Transverse colon (tissue), 4 donors: ENCODE results near the gene DAW1. TPM values are rescaled to one million over a fixed set of nuclear protein-coding genes. Genes with fewer than 3 reads are reported as not detected.

Experiments used
- DNase-seq: peaks from one replicate; pipeline ENCODE4 v3.0.0-alpha.2; 2019
- H3K27ac ChIP-seq, 4 donors: fragments of 200-600 bp; sonication (generic); 2 replicates each; pipeline ENCODE4 v1.5.1; 2016 to 2018; ENCODE audit warnings: inconsistent platforms in 4 of 4
- H3K27me3 ChIP-seq: fragments of 200-600 bp; sonication (generic); 2 replicates; pipeline ENCODE4 v1.5.1; 2017; ENCODE audit warnings: inconsistent platforms
- H3K36me3 ChIP-seq, 4 donors: fragments of 200-600 bp; sonication (generic); 2 replicates each; pipeline ENCODE4 v1.5.1; 2017 to 2019; ENCODE audit warnings: inconsistent platforms in 4 of 4
- H3K4me1 ChIP-seq, 4 donors: fragments of 200-600 bp; sonication (generic); 2 replicates each; pipeline ENCODE4 v1.5.1; 2017 to 2020; ENCODE audit warnings: inconsistent platforms in 4 of 4
- H3K4me3 ChIP-seq, 4 donors: fragments of 200-600 bp; sonication (generic); 1 replicate in 1 of 4; 2 replicates in 3 of 4; pipeline versions ENCODE4 v1.5.1 to v1.6.1; 2017 to 2019; ENCODE audit warnings: inconsistent platforms in 4 of 4
- H3K9me3 ChIP-seq, 2 donors: fragments of 200-600 bp; sonication (generic); 2 replicates each; pipeline ENCODE4 v1.5.1; 2017 to 2019; ENCODE audit warnings: inconsistent platforms in 2 of 2
- CTCF ChIP-seq, 5 experiments: fragments of 200-600 bp in 3 of 5; fragments of 450-650 bp in 2 of 5; sonication (generic) in 3 of 5; IDR thresholded peaks; 1 replicate in 2 of 5; 2 replicates in 3 of 5; pipeline ENCODE4 v1.5.1; 2016 to 2017; ENCODE audit warnings: antibody characterized with exemption in 5 of 5, inconsistent platforms in 3 of 5, mild to moderate bottlenecking in 2 of 5, moderate library complexity in 1 of 5
- EP300 ChIP-seq: sonication (generic); formaldehyde crosslinking; IDR thresholded peaks from one replicate; pipeline ENCODE4 v1.6.1; 2017; ENCODE audit warnings: antibody characterized with exemption, low read depth
- POLR2A ChIP-seq: fragments of 450-650 bp; IDR thresholded peaks from one replicate; pipeline ENCODE4 v1.6.1; 2016; ENCODE audit warnings: antibody characterized with exemption, mild to moderate bottlenecking, moderate library complexity
- POLR2AphosphoS5 ChIP-seq, 3 donors: sonication (generic); formaldehyde crosslinking; IDR thresholded peaks; one replicate each; pipeline ENCODE4 v1.6.1; 2016; ENCODE audit warnings: antibody characterized with exemption in 3 of 3
- WGBS, 2 donors: methylation state at CpG; one replicate each; pipeline ENCODE4 v1.1.5; 2018; ENCODE audit warnings: low coverage in 1 of 2; 5-methylcytosine and 5-hydroxymethylcytosine counted together
- in situ Hi-C, 4 donors: fragments of 200-750 bp; cut with MboI; loops; one replicate each; pipeline versions ENCODE4 v1.15.0 to v1.15.1; 2017; ENCODE audit warnings: low sequenced_read_pairs in 3 of 4, low pct_ligation_motif_present in 1 of 4, low pct_unique_long_range_greater_than_20kb in 1 of 4
- intact Hi-C: fragments of 100-400 bp; cut with DNase I; formaldehyde crosslinking; loops from one replicate; pipeline ENCODE4 v1.15.1; 2023; ENCODE audit warnings: low total_unique reads
- total RNA-seq, 4 donors: library from RNA; depleted of rRNA; stranded (reverse); fragments of >200 nt; gene quantifications; one replicate each; pipeline ENCODE4 v1.1.0, GENCODE V29; 2016

DAW1 gene
- total RNA-seq, 4 donors from 2014 or later, result not detected

DNA sequence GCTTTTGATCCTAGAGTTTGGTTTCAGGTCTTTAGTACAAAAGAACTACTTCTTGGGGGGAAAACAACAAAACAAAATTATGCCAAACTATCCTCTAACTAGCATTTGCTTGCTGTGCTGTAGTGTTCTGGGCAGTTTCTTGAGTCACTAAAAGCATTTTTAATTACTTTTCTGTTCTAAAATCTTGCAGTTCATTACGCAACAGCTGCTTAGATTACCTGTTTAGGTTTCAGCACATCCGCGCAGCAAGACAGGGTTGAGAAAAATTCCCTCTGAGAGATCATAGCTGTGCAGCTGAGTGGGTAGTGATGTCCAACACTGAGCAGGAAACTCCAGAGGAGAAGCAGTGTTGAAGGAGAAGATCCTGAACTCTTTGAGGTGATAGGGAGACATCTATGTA, 9.0 kb downstream of the DAW1 start:
- TF ChIP-seq CTCF (IDR thresholded peaks at IDR 0.05) (no peak), POLR2AphosphoS5 (IDR thresholded peaks at IDR 0.05) (no peak), EP300 (no peak), POLR2A (no peak)
- 78 to 94% methylated on average over 3 of the region's 3 CpGs for WGBS, 2 donors
- Histone ChIP-seq H3K36me3 (no peaks in the 10 kb centered on the region), H3K4me1 (no peaks in the 10 kb centered on the region), H3K27ac (no peak overlapping the region), H3K27me3 (no peaks in the 10 kb centered on the region), H3K4me3 (no peak overlapping the region), H3K9me3 (no peaks in the 10 kb centered on the region)
- in situ Hi-C loops, result loop anchor here in 1 of 4 donors (25.0 kb wide), 1 partner anchor 782 kb away; no protein-coding TSS in a partner anchor
- intact Hi-C loops, result no loop called here
- no peak for DNase-seq

- H3K9me3 ChIP-seq, result no peaks in the 10 kb centered on the region
- H3K36me3 ChIP-seq, result no peaks in the 10 kb centered on the region
- no peak overlapping the region for H3K27ac ChIP-seq
- intact Hi-C loops, result no loop called here
- in situ Hi-C loops, result loop anchor here in 1 of 4 donors (25.0 kb wide), 1 partner anchor 780 kb away; no protein-coding TSS in a partner anchor
- H3K4me1 ChIP-seq, result no peaks in the 10 kb centered on the region
- TF ChIP-seq POLR2AphosphoS5 (IDR thresholded peaks at IDR 0.05), result no peak
- no peak for TF ChIP-seq CTCF (IDR thresholded peaks at IDR 0.05)
- no peak for TF ChIP-seq POLR2A
- TF ChIP-seq EP300, result no peak
- DNase-seq, result no peak
- WGBS, 2 donors, result 65% methylated on average over 4 of the region's 4 CpGs; no CpG with 5 or more reads in 1 of the 2 donors
- H3K4me3 ChIP-seq, result no peak overlapping the region
- no peaks in the 10 kb centered on the region for H3K27me3 ChIP-seq
Measured at GRCh38 chr2:227881866-227882517, 10.6 kb downstream of the DAW1 start.

DNA sequence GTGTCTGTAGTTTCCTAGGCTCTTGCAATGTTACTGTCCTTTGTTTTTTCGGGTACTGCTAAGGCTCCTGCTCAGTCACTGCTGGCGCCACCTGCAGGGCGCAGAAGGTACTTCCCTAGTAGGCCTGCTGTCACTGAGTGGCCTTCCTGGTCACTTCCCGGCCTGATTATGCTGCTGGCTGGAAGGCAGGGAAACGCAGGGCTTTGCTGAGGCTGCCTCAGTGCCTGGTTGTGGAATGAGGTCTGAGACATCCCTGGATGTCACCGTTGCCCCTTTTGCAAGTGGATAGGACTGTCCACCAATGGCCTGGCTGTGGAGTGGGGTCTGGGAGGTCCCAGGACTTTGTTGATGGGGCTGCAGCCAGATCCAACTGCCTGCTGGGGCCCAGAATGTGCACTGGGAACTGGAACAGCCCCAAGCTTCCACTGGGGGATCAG, 13.1 kb downstream of the DAW1 start:
- Histone ChIP-seq H3K36me3 (no peaks in the 10 kb centered on the region), H3K4me1 (no peaks in the 10 kb centered on the region), H3K9me3 (no peaks in the 10 kb centered on the region), H3K27ac (no peak overlapping the region), H3K4me3 (no peak overlapping the region), H3K27me3 (no peaks in the 10 kb centered on the region)
- intact Hi-C loops (no loop called here), in situ Hi-C loops (loop anchor here in 1 of 4 donors (25.0 kb wide), 1 partner anchor 778 kb away; no protein-coding TSS in a partner anchor)
- WGBS, 2 donors, result 18% methylated on average over 6 of the region's 6 CpGs; no CpG with 5 or more reads in 1 of the 2 donors
- TF ChIP-seq CTCF (IDR thresholded peaks at IDR 0.05), result peak; percentile 66 to 86 (median 72)
- TF ChIP-seq EP300, result no peak
- no peak for TF ChIP-seq POLR2A
- TF ChIP-seq POLR2AphosphoS5 (IDR thresholded peaks at IDR 0.05), result no peak
- DNase-seq, result peak; percentile 85

DNA sequence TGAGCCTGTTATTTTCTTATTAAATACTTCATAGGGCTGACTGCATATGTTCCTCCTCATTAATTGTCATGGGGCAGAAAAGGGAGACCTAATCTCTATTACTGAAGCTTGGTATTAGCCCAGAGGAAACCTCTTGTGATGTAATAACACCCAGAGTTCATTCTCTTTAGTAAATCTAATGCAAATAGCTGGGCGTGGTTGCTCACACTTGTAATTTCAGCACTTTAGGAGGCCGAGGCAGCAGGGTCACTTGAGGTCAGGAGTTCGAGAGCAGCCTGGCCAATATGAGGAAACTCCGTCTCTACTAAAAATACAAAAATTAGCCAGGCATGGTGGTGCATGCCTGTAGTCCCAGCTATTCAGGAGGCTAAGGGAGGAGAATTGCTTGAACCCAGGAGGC, 14.7 kb downstream of the DAW1 start:
- no peak overlapping the region for H3K4me3 ChIP-seq
- no peaks in the 10 kb centered on the region for H3K4me1 ChIP-seq
- intact Hi-C loops (no loop called here), in situ Hi-C loops (loop anchor here in 1 of 4 donors (25.0 kb wide), 1 partner anchor 776 kb away; no protein-coding TSS in a partner anchor)
- no peaks in the 10 kb centered on the region for H3K27me3 ChIP-seq
- TF ChIP-seq POLR2A (no peak), POLR2AphosphoS5 (IDR thresholded peaks at IDR 0.05) (no peak), CTCF (IDR thresholded peaks at IDR 0.05) (no peak), EP300 (no peak)
- H3K27ac ChIP-seq, result no peak overlapping the region
- 40 to 81% methylated on average over 2 to 4 of the region's 4 CpGs for WGBS, 2 donors
- DNase-seq, result no peak
- H3K36me3 ChIP-seq, result no peaks in the 10 kb centered on the region
- H3K9me3 ChIP-seq, result no peaks in the 10 kb centered on the region
